ENCODE measurements around the gene SYT1. TPM values are rescaled to one million over a fixed set of nuclear protein-coding genes. Genes with fewer than 3 reads are reported as not detected.

Gene SYT1
- total RNA-seq (ENCODE audit: low replicate concordance) = 0.70 and 22.9 TPM in 2 replicates

GRCh38 chr12:78864403-78864869, at the start of gene SYT1:
TSS of gene SYT1 (plus strand) at chr12:78864774.

